Embryonic facial prominence (tissue), 1 donor: ENCODE results near the gene TFB1M.

ENCODE experiments used
- DNase-seq: peaks from one replicate; pipeline ENCODE4 v3.0.0-alpha.2; 2016; ENCODE audit errors: extremely low spot score

The TFB1M gene

GRCh38 chr6:155207223-155207622 is 107.1 kb downstream of the TFB1M start:
- DNase-seq: no peak
